HG02623 (cell line): Measurements from ENCODE around the gene PURA.
A peak's percentile ranks its signal among the peaks of the same experiment; 100 is the strongest.

Experiments used
- ATAC-seq: cut with Tn5 transposase; IDR thresholded peaks from one replicate; pipeline ENCODE4 v1.9.1; 2021; ENCODE audit warnings: moderate library complexity; ENCODE audit not compliant: unreplicated experiment

PURA gene

DNA sequence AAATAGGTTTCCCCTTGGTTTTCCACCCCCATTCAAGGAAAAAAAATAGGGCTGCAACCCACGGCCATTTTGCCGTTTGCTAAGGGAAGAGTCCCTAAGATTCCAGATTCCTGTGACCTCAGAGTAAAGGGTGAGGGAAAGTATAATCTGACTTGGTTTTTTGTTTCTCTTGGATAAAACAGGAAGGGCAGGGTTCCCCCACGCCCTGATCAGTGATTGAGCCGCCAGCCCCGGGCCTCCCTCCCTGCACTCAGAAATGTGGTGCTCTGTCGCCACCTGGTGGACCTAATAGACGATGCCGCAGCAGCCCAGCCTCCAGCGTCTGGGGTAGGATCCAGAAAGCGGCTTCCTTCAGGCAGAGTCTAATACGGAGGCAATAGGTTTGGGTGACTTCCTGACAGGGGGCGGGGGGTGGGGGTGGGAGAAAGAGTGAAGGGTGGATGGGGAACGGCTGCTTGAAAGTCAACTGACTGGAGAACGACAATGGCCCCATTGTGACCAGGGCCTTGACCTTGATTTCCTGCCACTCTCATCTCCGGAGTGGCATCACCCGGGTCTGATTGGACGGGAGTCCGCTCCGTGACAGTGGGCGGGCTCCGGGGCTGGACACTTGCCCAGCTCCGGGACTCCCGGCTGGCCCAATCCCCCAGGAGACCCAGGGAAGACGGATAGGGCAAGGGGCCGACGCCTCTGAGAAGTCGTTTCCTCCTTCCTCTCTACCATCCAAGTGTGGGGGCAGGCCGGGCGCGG is 43.3 kb downstream of the PURA start:
- ATAC-seq: peak; percentile 97

DNA sequence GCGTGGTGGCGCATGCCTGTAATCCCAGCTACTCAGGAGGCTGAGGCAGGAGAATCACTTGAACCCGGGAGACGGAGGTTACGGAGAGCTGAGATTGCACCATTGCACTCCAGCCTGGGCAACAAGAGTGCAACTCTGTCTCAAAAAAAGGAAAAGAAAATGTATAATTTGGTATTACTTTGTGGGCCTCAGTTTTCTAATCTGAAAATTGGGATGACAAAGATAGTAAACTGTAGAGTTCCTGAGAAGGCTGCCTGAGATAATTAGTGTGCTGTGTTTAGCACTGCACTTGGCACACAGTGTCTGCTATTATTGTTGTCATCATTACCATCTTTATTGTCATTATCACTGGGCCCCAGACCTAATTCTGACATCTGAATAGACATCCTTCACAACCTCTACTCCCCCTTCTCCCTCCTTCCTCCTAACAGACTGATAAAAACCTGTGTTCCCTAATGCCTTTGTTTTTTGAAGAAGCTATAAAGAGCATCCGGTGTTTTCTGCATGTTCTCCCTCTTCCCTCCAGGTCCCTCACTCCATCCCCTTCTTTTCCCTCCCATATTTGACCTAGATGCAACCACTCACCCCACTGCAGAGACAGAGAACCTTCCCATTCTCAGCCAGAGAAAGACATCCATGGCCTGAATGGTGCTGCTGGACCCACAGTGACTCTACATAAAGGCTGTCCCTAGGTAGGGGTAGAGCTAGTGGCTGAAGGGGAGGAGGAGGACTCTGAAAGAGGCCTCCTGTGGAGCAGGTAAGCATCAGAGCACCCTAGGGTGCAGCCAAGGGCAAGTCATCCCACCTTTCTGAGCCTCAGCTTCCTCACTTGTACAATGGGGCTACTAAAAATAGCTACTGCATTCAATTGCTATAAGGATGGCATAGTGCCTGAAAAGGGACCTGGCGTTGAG is 45.4 kb downstream of the PURA start:
- no peak for ATAC-seq

- ATAC-seq: no peak
Measured at GRCh38 chr5:140162275-140162674, 48.4 kb downstream of the PURA start.

DNA sequence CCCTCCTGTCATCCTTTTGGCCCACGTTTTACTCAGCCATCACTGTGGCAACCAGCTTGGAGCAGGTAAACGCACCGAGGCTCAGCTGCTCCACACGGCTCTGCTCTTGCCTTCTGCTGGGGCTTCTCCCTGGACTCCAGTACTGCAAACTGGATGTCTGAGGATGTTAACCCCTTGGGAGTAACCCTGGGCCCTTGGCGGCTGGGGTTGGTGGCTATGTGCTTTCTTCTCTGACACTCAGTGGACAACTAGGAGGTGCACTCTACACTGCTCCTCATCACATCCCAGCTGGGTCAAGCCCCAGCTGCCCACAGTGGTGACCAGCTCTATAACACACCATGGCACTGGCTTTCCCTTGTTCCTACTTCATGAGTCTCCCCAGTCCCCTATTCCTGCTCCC is 48.9 kb downstream of the PURA start:
- no peak for ATAC-seq

DNA sequence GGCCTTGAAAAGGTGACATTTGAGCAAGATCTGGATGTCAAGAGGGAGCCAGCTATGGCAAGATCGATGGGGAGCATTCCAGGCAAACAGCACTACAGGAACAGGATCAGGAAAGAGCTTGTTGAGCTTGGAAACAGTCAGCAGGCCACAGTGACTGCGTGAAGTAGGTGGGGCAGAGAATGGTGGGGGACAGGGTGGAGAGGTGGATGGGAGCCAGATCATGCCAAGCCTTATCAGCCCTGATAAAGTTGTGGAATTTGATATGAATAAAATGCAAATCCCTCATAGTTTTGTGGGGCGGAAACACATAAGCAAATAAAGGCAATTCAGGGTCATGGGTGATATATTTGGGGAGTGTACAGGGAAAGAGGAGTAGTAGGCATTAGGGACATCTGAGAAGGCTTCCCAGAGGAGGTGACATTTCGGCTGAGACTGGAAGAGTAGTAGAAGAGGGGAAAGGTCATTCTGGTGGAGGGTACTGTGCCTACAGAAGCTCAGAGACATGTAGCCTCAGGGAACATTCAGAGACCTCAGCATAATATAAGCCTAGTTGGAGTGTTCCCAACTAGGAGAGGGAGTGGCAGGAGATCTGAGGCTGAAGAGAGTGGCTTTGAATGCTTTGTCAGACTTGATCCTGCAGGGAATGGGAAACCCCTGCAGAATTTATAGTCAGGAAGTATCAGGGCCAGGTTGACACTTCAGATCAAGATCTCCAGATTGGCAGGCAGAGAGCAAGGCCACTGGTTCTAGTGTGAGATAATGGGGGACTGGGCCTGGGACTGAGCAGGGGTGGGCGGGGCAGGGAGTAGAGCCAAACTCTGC is 51.4 kb downstream of the PURA start:
- ATAC-seq: no peak

DNA sequence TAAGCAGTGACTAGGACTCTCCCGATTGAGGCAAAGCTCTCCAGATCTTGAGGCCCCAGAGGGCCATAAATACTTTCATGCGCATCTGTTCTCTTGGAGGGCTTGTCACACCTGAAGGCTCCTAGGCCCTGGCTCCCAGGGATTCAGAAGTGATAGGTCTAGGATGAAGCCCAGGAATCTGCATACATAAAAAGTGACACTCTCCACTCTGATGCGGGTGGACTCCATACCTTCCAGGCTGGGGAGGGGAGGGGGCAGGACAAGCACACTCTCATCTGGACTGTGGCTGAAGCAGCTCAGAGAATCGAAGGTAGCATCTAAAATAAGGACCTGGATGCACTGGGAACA is 52.0 kb downstream of the PURA start:
- no peak for ATAC-seq

DNA sequence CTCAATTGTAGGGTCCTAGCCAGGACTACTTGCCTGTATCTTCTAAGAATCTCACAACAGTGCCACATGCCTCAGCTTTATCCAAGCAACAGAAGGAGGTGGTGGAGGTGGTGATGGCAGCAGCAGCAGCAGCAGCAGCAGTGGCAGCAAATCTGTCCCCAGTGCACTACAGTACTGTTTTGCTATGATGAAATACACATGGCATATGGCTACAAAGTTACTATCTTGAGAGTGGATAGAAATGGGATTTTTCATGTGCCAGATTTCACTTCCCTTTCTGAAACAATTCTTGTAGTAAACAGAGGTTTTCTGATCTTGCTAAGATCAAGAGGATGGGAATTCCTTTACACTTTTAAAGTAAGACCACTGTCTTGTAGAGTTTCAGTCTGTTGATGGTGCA is 53.0 kb downstream of the PURA start:
- no peak for ATAC-seq

GRCh38 chr5:140168371-140168770 is 54.5 kb downstream of the PURA start:
- ATAC-seq: no peak

DNA sequence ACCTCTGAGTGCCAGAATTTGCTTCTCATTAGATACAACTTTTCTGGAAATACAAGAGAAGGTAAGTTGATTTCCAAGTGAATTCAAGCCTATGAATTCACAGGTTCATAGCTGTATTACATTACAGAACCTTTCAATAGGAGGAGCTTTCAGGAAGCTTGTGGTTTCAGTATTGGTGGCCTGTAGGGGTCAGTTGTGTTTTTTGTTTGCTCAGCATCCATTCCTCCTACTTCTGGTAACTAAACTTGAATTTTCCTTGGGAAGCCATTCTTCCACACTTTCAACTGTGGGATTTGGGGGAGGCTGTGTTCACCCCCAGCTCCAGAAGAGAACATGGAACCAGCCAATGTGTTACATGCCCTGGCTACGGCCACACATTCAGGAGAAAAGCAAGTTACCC is 55.5 kb downstream of the PURA start:
- no peak for ATAC-seq

DNA sequence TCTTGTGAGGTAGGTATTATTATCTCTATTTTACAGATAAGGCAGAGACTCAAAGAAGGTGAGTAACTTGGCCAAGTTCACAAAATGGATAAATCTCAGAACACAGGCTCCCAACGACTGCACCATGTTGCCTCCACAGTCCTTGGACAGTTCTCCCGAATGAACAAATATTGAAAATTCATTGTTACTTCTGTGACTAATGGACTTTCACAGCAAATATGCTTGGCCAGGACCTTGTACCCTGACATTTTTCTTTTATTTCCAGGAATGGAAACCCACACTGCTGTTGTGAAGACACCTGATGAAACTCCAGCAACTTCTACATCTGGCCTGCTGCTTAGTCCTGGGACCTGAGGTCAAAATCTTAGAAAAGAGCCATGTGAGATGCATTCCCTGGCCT is 58.6 kb downstream of the PURA start:
- ATAC-seq: no peak

GRCh38 chr5:140174014-140174413 is 60.1 kb downstream of the PURA start:
- no peak for ATAC-seq

GRCh38 chr5:140174465-140175366 is 60.8 kb downstream of the PURA start, which contains the start of gene CYSTM1:
Gene CYSTM1, plus strand, starts transcription at chr5:140175188. Its CDS starts 19,278 bp downstream, at chr5:140194466.
- peak; percentile 92 for ATAC-seq
